Ishikawa (cell line): Measurements from ENCODE around the gene ZNF26.

Source experiments
- CEBPB ChIP-seq: IDR thresholded peaks from 2 replicates; pipeline ENCODE4 v1.6.1; 2012
- CREB1 ChIP-seq: IDR thresholded peaks from 2 replicates; pipeline ENCODE4 v1.6.1; 2012; ENCODE audit warnings: low read depth
- EGR1 ChIP-seq: IDR thresholded peaks from 2 replicates; pipeline ENCODE4 v1.6.1; 2012
- EP300 ChIP-seq: IDR thresholded peaks from 2 replicates; pipeline ENCODE4 v1.6.1; 2012; ENCODE audit warnings: borderline replicate concordance
- FOXM1 ChIP-seq: IDR thresholded peaks from 2 replicates; pipeline ENCODE4 v1.6.1; 2012; ENCODE audit warnings: low read depth, borderline replicate concordance
- MAX ChIP-seq: IDR thresholded peaks from 2 replicates; pipeline ENCODE4 v1.6.1; 2012
- NFIC ChIP-seq: IDR thresholded peaks from 2 replicates; pipeline ENCODE4 v1.6.1; 2012
- RAD21 ChIP-seq: IDR thresholded peaks from 2 replicates; pipeline ENCODE4 v1.6.1; 2012; ENCODE audit warnings: low read depth
- REST ChIP-seq: IDR thresholded peaks from 2 replicates; pipeline ENCODE4 v1.6.1; 2012; ENCODE audit warnings: low read depth, mild to moderate bottlenecking
- TAF1 ChIP-seq: IDR thresholded peaks from 2 replicates; pipeline ENCODE4 v1.6.1; 2012; ENCODE audit warnings: low read depth, mild to moderate bottlenecking
- TCF12 ChIP-seq: IDR thresholded peaks from 2 replicates; pipeline ENCODE4 v1.6.1; 2012; ENCODE audit warnings: low read depth
- TEAD4 ChIP-seq: IDR thresholded peaks from 2 replicates; pipeline ENCODE4 v1.6.1; 2012
- USF1 ChIP-seq: IDR thresholded peaks from 2 replicates; pipeline ENCODE4 v1.6.1; 2012
- YY1 ChIP-seq: IDR thresholded peaks from 2 replicates; pipeline ENCODE4 v1.6.1; 2012; ENCODE audit warnings: low read depth
- ZBTB7A ChIP-seq: IDR thresholded peaks from 2 replicates; pipeline ENCODE4 v1.6.1; 2012; ENCODE audit warnings: low read depth

ZNF26 gene, protein sequence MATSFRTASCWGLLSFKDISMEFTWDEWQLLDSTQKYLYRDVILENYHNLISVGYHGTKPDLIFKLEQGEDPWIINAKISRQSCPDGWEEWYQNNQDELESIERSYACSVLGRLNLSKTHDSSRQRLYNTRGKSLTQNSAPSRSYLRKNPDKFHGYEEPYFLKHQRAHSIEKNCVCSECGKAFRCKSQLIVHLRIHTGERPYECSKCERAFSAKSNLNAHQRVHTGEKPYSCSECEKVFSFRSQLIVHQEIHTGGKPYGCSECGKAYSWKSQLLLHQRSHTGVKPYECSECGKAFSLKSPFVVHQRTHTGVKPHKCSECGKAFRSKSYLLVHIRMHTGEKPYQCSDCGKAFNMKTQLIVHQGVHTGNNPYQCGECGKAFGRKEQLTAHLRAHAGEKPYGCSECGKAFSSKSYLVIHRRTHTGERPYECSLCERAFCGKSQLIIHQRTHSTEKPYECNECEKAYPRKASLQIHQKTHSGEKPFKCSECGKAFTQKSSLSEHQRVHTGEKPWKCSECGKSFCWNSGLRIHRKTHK

GRCh38 chr12:132986001-132986884 is at the start of gene ZNF26:
Gene ZNF26, plus strand, starts transcription at chr12:132986367. Its CDS starts 474 bp downstream, at chr12:132986841.
- TF ChIP-seq CREB1 (peak; percentile 95), FOXM1 (no peak), USF1 (peak; percentile 55), CEBPB (no peak), TAF1 (peak; percentile 83; the same call in 1 of the 2 replicates), ZBTB7A (no peak), TCF12 (peak; percentile 79), NFIC (peak; percentile 39; the same call in 1 of the 2 replicates), MAX (peak; percentile 93), EGR1 (peak; percentile 50; the same call in 1 of the 2 replicates)

DNA sequence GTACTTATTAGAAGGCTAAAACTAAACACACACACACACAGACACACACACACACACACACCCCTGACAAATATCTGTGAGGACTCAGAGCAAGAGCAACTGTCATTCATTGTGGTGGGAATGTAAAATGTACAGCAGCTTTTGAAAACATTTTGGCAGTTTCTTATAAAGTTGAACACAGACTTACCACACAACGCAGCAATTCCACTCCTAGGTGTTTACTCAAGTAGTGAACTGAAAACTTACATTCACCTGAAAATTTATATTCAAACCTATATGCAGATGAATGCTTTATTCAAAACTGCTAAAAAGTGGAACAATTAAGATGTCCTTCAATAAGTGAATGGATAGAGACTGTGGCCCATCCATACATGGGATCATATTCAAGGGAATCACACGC is 48.7 kb upstream of the ZNF26 start:
- TF ChIP-seq TAF1 (no peak), TEAD4 (no peak), YY1 (no peak), CREB1 (no peak)

- TF ChIP-seq EP300 (no peak), ZBTB7A (no peak), EGR1 (no peak), USF1 (no peak), YY1 (no peak), MAX (no peak), RAD21 (no peak), REST (no peak), FOXM1 (no peak), TEAD4 (no peak), TAF1 (no peak), NFIC (no peak), CEBPB (no peak)
Observed at GRCh38 chr12:132940071-132940719, 46.0 kb upstream of the ZNF26 start.

DNA sequence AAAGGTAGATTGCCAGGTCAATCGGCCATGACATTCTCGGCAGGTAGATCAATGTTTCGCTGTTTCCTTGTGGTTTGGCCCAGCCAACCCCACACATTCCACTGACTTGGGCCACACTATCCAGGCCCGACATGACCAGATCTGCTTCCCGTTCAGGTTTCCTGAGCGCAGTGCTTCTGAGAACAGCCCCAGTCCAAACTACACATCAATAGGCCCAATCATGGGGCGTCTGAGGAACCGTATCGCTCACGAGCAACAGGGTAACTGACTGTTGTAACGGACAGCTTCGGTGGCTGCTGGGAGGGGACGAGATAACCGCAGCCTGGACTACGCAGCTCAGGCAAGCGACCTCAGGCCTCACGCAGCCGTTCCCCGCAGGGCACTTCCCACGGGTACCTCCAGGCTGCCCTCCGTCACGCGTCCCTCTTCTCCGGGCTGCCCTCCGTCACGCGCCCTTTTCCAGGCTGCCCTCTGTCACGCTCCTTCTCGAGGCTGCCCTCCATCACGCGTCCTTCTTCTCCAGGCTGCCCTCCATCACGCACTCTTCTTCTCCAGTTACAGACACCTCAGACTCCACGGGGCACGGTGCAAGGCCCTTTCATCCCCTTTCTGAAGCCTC is 44.7 kb upstream of the ZNF26 start:
- TF ChIP-seq EGR1 (no peak), REST (no peak), USF1 (no peak), YY1 (no peak), CEBPB (no peak), ZBTB7A (no peak), TEAD4 (no peak), CREB1 (no peak), NFIC (no peak), FOXM1 (no peak), MAX (no peak), EP300 (no peak), TCF12 (no peak), RAD21 (no peak), TAF1 (no peak)
